ENCODE measurements around the gene WDR47. TPM values are rescaled to one million over a fixed set of nuclear protein-coding genes. Genes with fewer than 3 reads are reported as not detected.

Gene WDR47
- total RNA-seq, 4 donors from 2014 or later: 45.8 to 89.2 (median 52.9) TPM

GRCh38 chr1:108962681-108963051, 79.2 kb downstream of the WDR47 start:
- no peaks in the 10 kb centered on the region for H3K9me3 ChIP-seq
- TF ChIP-seq POLR2A (IDR thresholded peaks at IDR 0.05): no peak
- no peaks in the 10 kb centered on the region for H3K36me3 ChIP-seq
- H3K27ac ChIP-seq: peak overlapping the region; percentile 97
- no peaks in the 10 kb centered on the region for H3K27me3 ChIP-seq
- H3K4me3 ChIP-seq: peak overlapping the region; percentile 75
- 12% methylated on average over 12 of the region's 12 CpGs for WGBS
- peak in 1 of 2 donors; percentile 68 for DNase-seq (ENCODE audit: low spot score in 2 of 2)
- peaks cover 23% of the 10 kb centered on the region for H3K4me1 ChIP-seq

DNA sequence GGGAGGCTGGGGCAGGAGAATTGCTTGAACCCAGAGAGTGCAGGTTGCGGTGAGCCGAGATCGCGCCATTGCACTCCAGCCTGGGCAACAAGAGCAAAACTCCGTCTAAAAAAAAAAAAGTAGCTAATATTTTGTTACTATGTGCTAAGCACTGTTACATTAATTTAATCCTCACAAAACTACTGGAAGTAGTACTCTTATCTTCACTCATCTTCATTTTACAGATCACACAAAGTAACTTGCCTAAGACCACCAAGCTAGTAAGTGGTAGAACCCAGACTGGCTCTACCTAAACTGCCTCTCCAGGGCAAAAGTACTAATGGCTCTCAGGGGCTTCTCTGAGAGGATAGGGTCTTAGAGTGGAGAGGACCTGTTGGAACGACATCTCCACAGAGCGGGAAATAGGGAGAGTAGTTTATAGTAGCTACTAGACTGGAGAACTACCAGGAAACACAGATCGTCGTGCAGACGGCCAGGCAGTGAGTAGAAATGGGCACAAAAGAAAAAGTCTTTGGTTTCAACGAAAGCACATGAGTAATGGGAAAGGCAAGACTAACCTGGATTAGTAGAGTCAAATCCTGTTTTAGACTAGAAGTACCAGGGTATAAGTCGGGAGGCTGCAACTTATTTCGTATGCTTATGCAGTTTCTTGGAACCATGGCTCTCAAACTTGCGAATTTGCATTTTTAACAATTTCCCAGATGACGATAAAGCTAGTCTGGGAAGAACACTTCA, 80.0 kb downstream of the WDR47 start:
- H3K4me3 ChIP-seq: peak overlapping the region; percentile 75
- WGBS: 84% methylated on average over 15 of the region's 15 CpGs
- TF ChIP-seq EP300 (IDR thresholded peaks at IDR 0.05) (no peak), POLR2AphosphoS5 (IDR thresholded peaks at IDR 0.05) (no peak), POLR2A (IDR thresholded peaks at IDR 0.05) (no peak), CTCF (IDR thresholded peaks at IDR 0.05) (no peak)

GRCh38 chr1:108961198-108961597, 80.7 kb downstream of the WDR47 start:
- TF ChIP-seq CTCF (IDR thresholded peaks at IDR 0.05) (no peak), POLR2A (IDR thresholded peaks at IDR 0.05) (no peak)
- DNase-seq (ENCODE audit: low spot score in 2 of 2): no peak
- Histone ChIP-seq H3K4me3 (no peak overlapping the region), H3K36me3 (no peaks in the 10 kb centered on the region), H3K27me3 (no peaks in the 10 kb centered on the region), H3K27ac (no peak overlapping the region), H3K4me1 (peaks cover 23% of the 10 kb centered on the region), H3K9me3 (no peaks in the 10 kb centered on the region)
- WGBS: 86% methylated on average over 9 of the region's 9 CpGs

More for the DNA sequence above, 80.0 kb downstream of the WDR47 start:
- no peaks in the 10 kb centered on the region for H3K27me3 ChIP-seq
- no peak overlapping the region for H3K27ac ChIP-seq
- no peak for DNase-seq (ENCODE audit: low spot score in 2 of 2)
- H3K36me3 ChIP-seq: no peaks in the 10 kb centered on the region
- no peaks in the 10 kb centered on the region for H3K9me3 ChIP-seq
- peaks cover 23% of the 10 kb centered on the region for H3K4me1 ChIP-seq

- DNase-seq (ENCODE audit: low spot score in 2 of 2): no peak
- Histone ChIP-seq H3K27ac (no peak overlapping the region), H3K27me3 (no peaks in the 10 kb centered on the region), H3K4me1 (peaks cover 23% of the 10 kb centered on the region), H3K4me3 (no peak overlapping the region), H3K36me3 (no peaks in the 10 kb centered on the region), H3K9me3 (no peaks in the 10 kb centered on the region)
- TF ChIP-seq POLR2A (IDR thresholded peaks at IDR 0.05): no peak
- TF ChIP-seq EP300 (IDR thresholded peaks at IDR 0.05): no peak
- TF ChIP-seq POLR2AphosphoS5 (IDR thresholded peaks at IDR 0.05): no peak
- TF ChIP-seq CTCF (IDR thresholded peaks at IDR 0.05): no peak
- 95% methylated on average over 5 of the region's 5 CpGs for WGBS
These were observed 81.2 kb downstream of the WDR47 start for GRCh38 chr1:108960719-108961118.

DNA sequence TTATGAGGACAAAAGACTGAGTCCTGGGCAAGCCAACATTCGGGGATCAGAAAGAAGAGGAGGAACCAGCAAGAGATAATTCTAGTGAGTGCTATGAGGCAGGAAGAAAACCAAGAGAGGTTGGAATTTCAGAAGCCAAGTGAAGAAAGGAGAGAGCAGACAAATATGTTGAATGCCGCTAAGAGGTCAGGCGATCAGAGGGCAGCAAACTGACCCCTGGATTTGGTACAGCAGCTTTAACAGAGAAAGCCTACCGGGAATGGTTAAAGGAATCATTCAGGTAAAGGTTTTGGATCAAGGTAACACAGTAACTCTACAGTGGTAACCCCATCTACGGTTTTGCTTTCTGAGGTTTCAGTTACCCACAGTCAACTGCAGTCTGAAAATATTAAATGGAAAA, 84.0 kb downstream of the WDR47 start:
- TF ChIP-seq POLR2AphosphoS5 (IDR thresholded peaks at IDR 0.05): no peak
- no peak for TF ChIP-seq EP300 (IDR thresholded peaks at IDR 0.05)
- no peak for TF ChIP-seq POLR2A (IDR thresholded peaks at IDR 0.05)
- no peak for TF ChIP-seq CTCF (IDR thresholded peaks at IDR 0.05)
- Histone ChIP-seq H3K4me3 (no peak overlapping the region), H3K9me3 (no peaks in the 10 kb centered on the region), H3K27me3 (no peaks in the 10 kb centered on the region), H3K27ac (no peak overlapping the region), H3K4me1 (peaks cover 14% of the 10 kb centered on the region), H3K36me3 (peaks cover 10% of the 10 kb centered on the region)
- no peak for DNase-seq (ENCODE audit: low spot score in 2 of 2)
- 95% methylated on average over 5 of the region's 5 CpGs for WGBS

- H3K4me1 ChIP-seq: no peaks in the 10 kb centered on the region
- H3K4me3 ChIP-seq: no peak overlapping the region
- H3K9me3 ChIP-seq: no peaks in the 10 kb centered on the region
- H3K27me3 ChIP-seq: no peaks in the 10 kb centered on the region
- TF ChIP-seq POLR2A (IDR thresholded peaks at IDR 0.05) (no peak), CTCF (IDR thresholded peaks at IDR 0.05) (no peak), POLR2AphosphoS5 (IDR thresholded peaks at IDR 0.05) (no peak), EP300 (IDR thresholded peaks at IDR 0.05) (no peak)
- DNase-seq (ENCODE audit: low spot score in 2 of 2): no peak
- H3K36me3 ChIP-seq: peaks cover 10% of the 10 kb centered on the region
- WGBS: 63% methylated on average over 3 of the region's 3 CpGs
- H3K27ac ChIP-seq: no peak overlapping the region
These were observed 86.0 kb downstream of the WDR47 start for GRCh38 chr1:108955881-108956280.

Data from suprapubic skin (tissue), 4 donors.